Mononuclear cell (primary cell): ENCODE data around the gene MRS2. TPM values are rescaled to one million over a fixed set of nuclear protein-coding genes. Genes with fewer than 3 reads are reported as not detected.
"Not testable (repeated sequence)": the region's sequence is repeated elsewhere in the genome, so short reads cannot be mapped to it uniquely, and the experiment has no call there.

Experiments used
- H3K27me3 ChIP-seq: 2 replicates; pipeline ENCODE4 v1.6.0; 2011; ENCODE audit warnings: low read length, control low read depth; ENCODE audit not compliant: insufficient read depth
- H3K4me1 ChIP-seq: 2 replicates; pipeline ENCODE4 v1.5.1; 2011; ENCODE audit warnings: mild to moderate bottlenecking, low read length, control low read depth; ENCODE audit not compliant: insufficient read depth
- H3K4me3 ChIP-seq: 2 replicates; pipeline ENCODE4 v1.5.1; 2011; ENCODE audit warnings: mild to moderate bottlenecking, low read length, moderate library complexity
- H3K9me3 ChIP-seq: 2 replicates; pipeline ENCODE4 v1.5.1; 2011; ENCODE audit warnings: low read depth, mild to moderate bottlenecking, control low read depth, low read length
- total RNA-seq: library from RNA; depleted of rRNA; stranded (reverse); fragments of >200 nt; gene quantifications from one replicate; pipeline ENCODE4 v1.2.3, GENCODE V29; 2012

MRS2 gene
- total RNA-seq, 1 donor, result 6.7 TPM

DNA sequence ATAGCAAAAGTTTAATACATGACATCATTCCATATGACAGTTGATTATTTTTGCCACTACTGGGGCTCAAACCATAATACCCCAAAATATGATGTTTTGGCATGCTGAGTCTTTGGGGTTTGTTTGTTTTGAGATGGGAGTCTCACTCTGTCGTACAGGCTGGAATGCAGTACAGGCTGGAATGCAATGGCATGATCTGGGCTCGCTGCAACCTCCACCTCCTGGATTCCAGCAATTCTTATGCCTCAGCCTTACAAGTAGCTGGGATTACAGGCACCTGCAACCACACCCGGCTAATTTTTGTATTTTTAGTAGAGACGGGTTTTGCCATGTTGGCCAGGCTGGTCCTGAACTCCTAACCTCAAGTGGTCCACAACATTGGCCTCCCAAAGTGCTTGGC lies 1.3 kb upstream of the MRS2 start:
- Histone ChIP-seq H3K9me3 (no peaks in the 10 kb centered on the region), H3K4me1 (peaks cover 11% of the 10 kb centered on the region), H3K4me3 (no peak overlapping the region), H3K27me3 (no peaks in the 10 kb centered on the region)

DNA sequence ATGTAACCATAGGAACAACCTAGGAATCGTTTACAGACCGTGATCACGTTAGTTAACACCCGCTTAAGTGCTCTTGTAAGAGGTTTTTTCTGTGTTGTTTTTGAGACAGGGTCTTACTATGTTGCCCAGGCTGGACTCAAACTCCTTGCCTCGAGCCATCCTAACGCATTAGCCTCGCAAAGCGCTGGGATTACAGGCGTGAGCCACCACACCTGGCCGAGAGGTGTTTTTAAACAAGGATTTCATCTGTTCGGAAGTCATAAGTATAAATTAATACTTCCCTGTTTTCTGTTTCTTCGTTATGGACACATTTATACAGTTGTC lies 727 bp downstream of the MRS2 start:
- Histone ChIP-seq H3K27me3 (no peaks in the 10 kb centered on the region), H3K4me1 (peaks cover 11% of the 10 kb centered on the region), H3K9me3 (no peaks in the 10 kb centered on the region), H3K4me3 (peak overlapping the region; percentile 77)

GRCh38 chr6:24405262-24405661 lies 2.5 kb downstream of the MRS2 start:
- Histone ChIP-seq H3K4me3 (no peak overlapping the region), H3K9me3 (no peaks in the 10 kb centered on the region), H3K4me1 (peaks cover 11% of the 10 kb centered on the region)

DNA sequence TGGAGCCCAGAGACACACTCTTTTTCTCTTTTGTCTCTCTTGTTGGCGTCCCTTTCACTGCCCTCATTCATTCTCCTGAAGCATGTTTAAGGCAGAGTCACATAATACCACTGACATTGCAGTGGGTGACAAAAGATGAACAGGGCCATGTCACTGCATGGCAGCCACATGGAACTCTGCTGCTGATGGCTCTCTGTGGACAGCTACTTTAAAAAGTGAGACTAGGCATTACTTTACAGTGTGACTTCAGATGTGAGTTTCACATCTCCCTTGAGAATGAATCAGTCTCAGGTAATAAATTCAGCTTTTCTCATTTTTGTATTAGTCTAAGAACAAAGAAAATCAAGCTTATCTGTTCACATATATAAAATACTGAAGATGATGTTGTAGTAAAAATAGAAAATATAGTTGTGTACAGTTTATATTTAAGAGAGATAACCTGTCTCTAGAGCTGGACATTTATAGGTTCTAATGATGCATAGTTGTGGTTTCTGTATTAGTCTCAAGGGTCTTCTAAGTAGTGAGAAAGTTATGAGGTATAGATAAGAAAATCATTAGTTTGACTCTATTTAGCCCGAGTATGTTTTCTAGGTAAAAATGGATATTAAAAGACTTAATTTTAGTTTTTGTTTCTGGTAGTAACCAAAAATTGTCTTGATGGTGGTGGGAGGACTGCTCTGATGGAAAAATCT lies 6.1 kb downstream of the MRS2 start:
- no peak overlapping the region for H3K4me3 ChIP-seq
- no peaks in the 10 kb centered on the region for H3K9me3 ChIP-seq
- H3K4me1 ChIP-seq, result peaks cover 3% of the 10 kb centered on the region
- no peaks in the 10 kb centered on the region for H3K27me3 ChIP-seq

More at GRCh38 chr6:24405262-24405661, 2.5 kb downstream of the MRS2 start:
- no peaks in the 10 kb centered on the region for H3K27me3 ChIP-seq

GRCh38 chr6:24410622-24411021 lies 7.9 kb downstream of the MRS2 start:
- H3K9me3 ChIP-seq, result no peaks in the 10 kb centered on the region
- no peaks in the 10 kb centered on the region for H3K27me3 ChIP-seq
- H3K4me1 ChIP-seq, result no peaks in the 10 kb centered on the region
- no peak overlapping the region for H3K4me3 ChIP-seq

DNA sequence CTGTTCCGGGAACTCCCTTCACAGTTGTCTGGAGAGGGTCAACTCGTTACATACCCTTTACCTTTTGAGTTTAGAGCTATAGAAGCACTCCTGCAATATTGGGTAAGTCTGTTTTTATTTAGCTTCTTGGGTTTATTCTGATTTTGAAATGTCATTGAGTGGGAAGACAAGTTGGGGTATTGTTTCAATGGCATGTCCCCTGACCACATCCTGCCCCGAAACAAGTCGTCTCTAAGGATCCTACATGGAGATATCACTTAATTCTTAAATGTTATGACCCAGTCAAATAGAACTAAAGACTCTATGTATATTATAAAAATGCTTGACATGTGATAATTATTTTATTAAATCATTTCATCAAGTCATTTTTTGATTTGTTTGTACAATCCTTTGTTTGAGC lies 9.6 kb downstream of the MRS2 start:
- Histone ChIP-seq H3K27me3 (no peaks in the 10 kb centered on the region), H3K4me1 (no peaks in the 10 kb centered on the region), H3K4me3 (no peak overlapping the region), H3K9me3 (no peaks in the 10 kb centered on the region)

- not testable (repeated sequence) for H3K4me1 ChIP-seq, H3K27me3 ChIP-seq, H3K9me3 ChIP-seq, H3K4me3 ChIP-seq
Measured at GRCh38 chr6:24414531-24414930, 11.8 kb downstream of the MRS2 start.

- H3K4me1 ChIP-seq, result no peaks in the 10 kb centered on the region
- H3K9me3 ChIP-seq, result no peaks in the 10 kb centered on the region
- H3K4me3 ChIP-seq, result no peak overlapping the region
- no peaks in the 10 kb centered on the region for H3K27me3 ChIP-seq
Measured at GRCh38 chr6:24415753-24416152, 13.0 kb downstream of the MRS2 start.

DNA sequence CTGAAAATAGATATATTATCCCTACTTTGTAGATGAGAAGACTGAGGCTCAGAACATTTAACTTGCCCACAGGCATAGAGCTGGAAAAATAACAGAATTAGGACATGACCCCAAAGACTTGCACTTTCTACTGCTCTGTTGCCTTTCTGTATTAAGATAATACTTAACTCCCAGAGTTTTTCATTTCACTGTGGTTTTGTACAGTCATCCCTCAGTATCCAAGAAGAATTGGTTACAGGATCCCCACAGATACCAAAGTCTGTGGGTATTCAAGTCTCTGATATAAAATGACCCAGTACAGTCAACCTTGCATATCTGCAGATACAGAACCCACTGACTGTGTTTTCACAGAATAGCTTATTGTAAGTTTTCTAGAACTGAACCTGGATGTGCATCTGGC lies 16.8 kb downstream of the MRS2 start:
- no peak overlapping the region for H3K4me3 ChIP-seq
- no peaks in the 10 kb centered on the region for H3K27me3 ChIP-seq
- no peaks in the 10 kb centered on the region for H3K4me1 ChIP-seq
- no peaks in the 10 kb centered on the region for H3K9me3 ChIP-seq

DNA sequence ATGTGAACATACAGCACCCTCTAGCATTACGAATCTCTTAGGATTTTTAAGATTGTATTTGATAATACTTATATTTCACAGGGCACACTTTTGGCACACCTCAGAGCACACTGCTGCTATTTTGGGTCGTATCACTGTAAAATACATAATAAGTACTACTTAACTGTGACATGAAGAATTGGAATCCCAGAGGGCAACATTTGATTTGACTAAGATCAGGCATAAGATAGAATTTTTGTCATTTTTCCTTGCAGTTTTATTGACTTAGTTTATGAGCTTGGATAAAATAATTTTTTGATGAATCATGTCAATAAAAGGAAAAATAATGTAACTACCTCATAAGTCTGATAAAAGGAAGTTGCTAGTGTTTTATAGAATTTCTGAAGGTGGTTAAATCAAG lies 22.4 kb downstream of the MRS2 start:
- Histone ChIP-seq H3K4me3 (no peak overlapping the region), H3K27me3 (no peaks in the 10 kb centered on the region), H3K4me1 (no peaks in the 10 kb centered on the region), H3K9me3 (no peaks in the 10 kb centered on the region)

GRCh38 chr6:24426729-24427446 lies 24.2 kb downstream of the MRS2 start:
- Histone ChIP-seq H3K4me1 (no peaks in the 10 kb centered on the region), H3K27me3 (no peaks in the 10 kb centered on the region), H3K9me3 (no peaks in the 10 kb centered on the region), H3K4me3 (no peak overlapping the region)

GRCh38 chr6:24428615-24429014 lies 25.9 kb downstream of the MRS2 start:
- no peaks in the 10 kb centered on the region for H3K4me1 ChIP-seq
- no peak overlapping the region for H3K4me3 ChIP-seq

GRCh38 chr6:24429146-24429545 lies 26.4 kb downstream of the MRS2 start:
- H3K4me1 ChIP-seq, result no peaks in the 10 kb centered on the region
- no peak overlapping the region for H3K4me3 ChIP-seq
- no peaks in the 10 kb centered on the region for H3K9me3 ChIP-seq

More at GRCh38 chr6:24428615-24429014, 25.9 kb downstream of the MRS2 start:
- Histone ChIP-seq H3K27me3 (no peaks in the 10 kb centered on the region), H3K9me3 (no peaks in the 10 kb centered on the region)

DNA sequence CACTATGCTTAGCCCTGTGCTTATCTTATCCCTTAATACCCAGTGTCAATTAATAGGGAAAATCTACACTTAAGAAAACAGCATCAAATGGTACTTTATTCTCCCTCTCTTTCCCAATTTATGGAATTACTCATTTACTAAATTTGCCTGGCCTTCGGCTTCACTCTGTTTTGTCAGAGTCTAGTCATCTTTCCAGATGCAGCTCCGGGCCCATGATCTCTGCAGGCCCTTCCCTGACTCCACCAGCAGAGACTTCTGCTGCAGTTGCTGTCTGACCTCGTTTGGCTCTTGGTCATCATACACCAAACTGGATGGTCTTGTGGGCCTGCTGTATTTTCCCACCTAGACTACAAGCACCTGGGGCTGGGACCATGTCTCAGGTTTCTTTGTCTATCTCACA lies 27.4 kb downstream of the MRS2 start:
- Histone ChIP-seq H3K27me3 (no peaks in the 10 kb centered on the region), H3K9me3 (no peaks in the 10 kb centered on the region), H3K4me1 (no peaks in the 10 kb centered on the region), H3K4me3 (no peak overlapping the region)

More at GRCh38 chr6:24429146-24429545, 26.4 kb downstream of the MRS2 start:
- H3K27me3 ChIP-seq, result no peaks in the 10 kb centered on the region

- no peaks in the 10 kb centered on the region for H3K4me1 ChIP-seq
- H3K27me3 ChIP-seq, result no peaks in the 10 kb centered on the region
- no peak overlapping the region for H3K4me3 ChIP-seq
- no peaks in the 10 kb centered on the region for H3K9me3 ChIP-seq
Measured at GRCh38 chr6:24431045-24431451, 28.3 kb downstream of the MRS2 start.

DNA sequence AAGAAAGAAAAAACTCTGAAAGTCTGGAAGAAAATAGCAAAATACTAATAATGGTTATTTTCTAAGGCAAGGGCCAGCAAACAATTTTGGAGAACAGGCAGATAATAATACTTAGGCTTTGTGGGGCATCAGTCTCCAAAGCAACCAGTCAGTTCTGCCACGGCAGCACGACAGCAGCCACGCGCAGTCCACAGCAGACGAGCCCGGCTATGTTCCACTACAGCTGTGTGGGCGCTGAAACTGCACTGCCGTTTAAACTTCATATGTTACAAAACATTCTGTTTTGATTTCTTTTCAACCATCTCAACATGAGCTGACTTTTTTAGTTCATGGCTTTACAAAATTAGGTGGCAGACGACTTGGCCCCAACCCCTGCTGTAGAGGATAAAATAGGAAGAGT lies 29.9 kb downstream of the MRS2 start:
- Histone ChIP-seq H3K4me1 (no peaks in the 10 kb centered on the region), H3K4me3 (no peak overlapping the region), H3K9me3 (no peaks in the 10 kb centered on the region), H3K27me3 (no peaks in the 10 kb centered on the region)
